Measurements from ENCODE around the gene SLC35F3. TPM values are rescaled to one million over a fixed set of nuclear protein-coding genes. Genes with fewer than 3 reads are reported as not detected.
"Not testable (repeated sequence)": the region's sequence is repeated elsewhere in the genome, so short reads cannot be mapped to it uniquely, and the experiment has no call there.

The SLC35F3 gene
- total and polyA plus RNA-seq, 4 donors = 3.5 to 13.5 (median 11.9) TPM

GRCh38 chr1:234199476-234200127 is 295.1 kb downstream of the SLC35F3 start:
- Histone ChIP-seq H3K4me3 (ENCODE audit: low read depth, low read length) (no peak overlapping the region), H3K9me3 (ENCODE audit: control insufficient read depth, insufficient read depth, low read length) (peaks cover 2% of the 10 kb centered on the region), H3K27me3 (ENCODE audit: control insufficient read depth, insufficient read depth, low read length) (no peaks in the 10 kb centered on the region), H3K36me3 (ENCODE audit: control insufficient read depth, insufficient read depth, low read length) (no peaks in the 10 kb centered on the region), H3K27ac (ENCODE audit: low read depth, low read length) (no peak overlapping the region), H3K4me1 (ENCODE audit: control insufficient read depth, insufficient read depth, low read length) (peaks cover 3% of the 10 kb centered on the region)
- DNase-seq (ENCODE audit: low read depth in 4 of 6, low spot score in 6 of 6) = no peak
- no CpG with 5 or more reads among the region's 2 CpGs for WGBS (ENCODE audit: insufficient coverage)

- no peak overlapping the region for H3K27ac ChIP-seq (ENCODE audit: low read depth, low read length)
- peak in 1 of 6 donors; percentile 38 for DNase-seq (ENCODE audit: low read depth in 4 of 6, low spot score in 6 of 6)
- H3K4me1 ChIP-seq (ENCODE audit: control insufficient read depth, insufficient read depth, low read length) = peaks cover 3% of the 10 kb centered on the region
- no peaks in the 10 kb centered on the region for H3K27me3 ChIP-seq (ENCODE audit: control insufficient read depth, insufficient read depth, low read length)
- H3K4me3 ChIP-seq (ENCODE audit: low read depth, low read length) = no peak overlapping the region
- whole genome bisulfite sequencing (ENCODE audit: insufficient coverage) = 100% methylated on average over 1 of the region's 4 CpGs
- no peaks in the 10 kb centered on the region for H3K36me3 ChIP-seq (ENCODE audit: control insufficient read depth, insufficient read depth, low read length)
- H3K9me3 ChIP-seq (ENCODE audit: control insufficient read depth, insufficient read depth, low read length) = peaks cover 2% of the 10 kb centered on the region
These were observed 296.1 kb downstream of the SLC35F3 start for GRCh38 chr1:234200566-234200965.

- Histone ChIP-seq H3K36me3 (ENCODE audit: control insufficient read depth, insufficient read depth, low read length) (no peaks in the 10 kb centered on the region), H3K27ac (ENCODE audit: low read depth, low read length) (no peak overlapping the region), H3K27me3 (ENCODE audit: control insufficient read depth, insufficient read depth, low read length) (no peaks in the 10 kb centered on the region), H3K9me3 (ENCODE audit: control insufficient read depth, insufficient read depth, low read length) (peaks cover 2% of the 10 kb centered on the region), H3K4me1 (ENCODE audit: control insufficient read depth, insufficient read depth, low read length) (peaks cover 3% of the 10 kb centered on the region), H3K4me3 (ENCODE audit: low read depth, low read length) (no peak overlapping the region)
- no peak for DNase-seq (ENCODE audit: low read depth in 4 of 6, low spot score in 6 of 6)
- no CpG with 5 or more reads among the region's 5 CpGs for WGBS (ENCODE audit: insufficient coverage)
These were observed 297.1 kb downstream of the SLC35F3 start for GRCh38 chr1:234201600-234201999.

- Histone ChIP-seq H3K27me3 (ENCODE audit: control insufficient read depth, insufficient read depth, low read length) (no peaks in the 10 kb centered on the region), H3K4me1 (ENCODE audit: control insufficient read depth, insufficient read depth, low read length) (peaks cover 3% of the 10 kb centered on the region), H3K27ac (ENCODE audit: low read depth, low read length) (no peak overlapping the region), H3K36me3 (ENCODE audit: control insufficient read depth, insufficient read depth, low read length) (no peaks in the 10 kb centered on the region), H3K9me3 (ENCODE audit: control insufficient read depth, insufficient read depth, low read length) (no peaks in the 10 kb centered on the region), H3K4me3 (ENCODE audit: low read depth, low read length) (no peak overlapping the region)
- DNase-seq (ENCODE audit: low read depth in 4 of 6, low spot score in 6 of 6) = no peak
- 60% methylated on average over 5 of the region's 7 CpGs for WGBS (ENCODE audit: insufficient coverage)
These were observed 301.5 kb downstream of the SLC35F3 start for GRCh38 chr1:234205966-234206365.

- no peaks in the 10 kb centered on the region for H3K36me3 ChIP-seq (ENCODE audit: control insufficient read depth, insufficient read depth, low read length)
- H3K4me3 ChIP-seq (ENCODE audit: low read depth, low read length) = no peak overlapping the region
- WGBS (ENCODE audit: insufficient coverage) = 80% methylated on average over 16 of the region's 18 CpGs
- no peaks in the 10 kb centered on the region for H3K27me3 ChIP-seq (ENCODE audit: control insufficient read depth, insufficient read depth, low read length)
- H3K4me1 ChIP-seq (ENCODE audit: control insufficient read depth, insufficient read depth, low read length) = peaks cover 3% of the 10 kb centered on the region
- H3K9me3 ChIP-seq (ENCODE audit: control insufficient read depth, insufficient read depth, low read length) = no peaks in the 10 kb centered on the region
- H3K27ac ChIP-seq (ENCODE audit: low read depth, low read length) = no peak overlapping the region
- no peak for DNase-seq (ENCODE audit: low read depth in 4 of 6, low spot score in 6 of 6)
These were observed 302.3 kb downstream of the SLC35F3 start for GRCh38 chr1:234206651-234207284.

- WGBS (ENCODE audit: insufficient coverage) = 100% methylated on average over 1 of the region's 3 CpGs
These were observed 303.9 kb downstream of the SLC35F3 start for GRCh38 chr1:234208351-234208750.

GRCh38 chr1:234208791-234209190 is 304.3 kb downstream of the SLC35F3 start:
- Histone ChIP-seq H3K4me3 (ENCODE audit: low read depth, low read length) (no peak overlapping the region), H3K36me3 (ENCODE audit: control insufficient read depth, insufficient read depth, low read length) (no peaks in the 10 kb centered on the region), H3K27me3 (ENCODE audit: control insufficient read depth, insufficient read depth, low read length) (peaks cover 6% of the 10 kb centered on the region), H3K9me3 (ENCODE audit: control insufficient read depth, insufficient read depth, low read length) (no peaks in the 10 kb centered on the region), H3K27ac (ENCODE audit: low read depth, low read length) (no peak overlapping the region), H3K4me1 (ENCODE audit: control insufficient read depth, insufficient read depth, low read length) (peaks cover 6% of the 10 kb centered on the region)
- WGBS (ENCODE audit: insufficient coverage) = no CpG with 5 or more reads among the region's 1 CpG
- DNase-seq (ENCODE audit: low read depth in 4 of 6, low spot score in 6 of 6) = no peak

More at GRCh38 chr1:234208351-234208750, 303.9 kb downstream of the SLC35F3 start:
- Histone ChIP-seq H3K9me3 (ENCODE audit: control insufficient read depth, insufficient read depth, low read length) (no peaks in the 10 kb centered on the region), H3K4me1 (ENCODE audit: control insufficient read depth, insufficient read depth, low read length) (peaks cover 2% of the 10 kb centered on the region), H3K4me3 (ENCODE audit: low read depth, low read length) (no peak overlapping the region), H3K36me3 (ENCODE audit: control insufficient read depth, insufficient read depth, low read length) (no peaks in the 10 kb centered on the region), H3K27me3 (ENCODE audit: control insufficient read depth, insufficient read depth, low read length) (peaks cover 3% of the 10 kb centered on the region), H3K27ac (ENCODE audit: low read depth, low read length) (no peak overlapping the region)
- no peak for DNase-seq (ENCODE audit: low read depth in 4 of 6, low spot score in 6 of 6)

GRCh38 chr1:234210429-234210828 is 306.0 kb downstream of the SLC35F3 start:
- H3K4me3 ChIP-seq (ENCODE audit: low read depth, low read length); H3K9me3 ChIP-seq (ENCODE audit: control insufficient read depth, insufficient read depth, low read length); H3K27ac ChIP-seq (ENCODE audit: low read depth, low read length); H3K36me3 ChIP-seq (ENCODE audit: control insufficient read depth, insufficient read depth, low read length); DNase-seq (ENCODE audit: low read depth in 4 of 6, low spot score in 6 of 6): not testable (repeated sequence)
- H3K27me3 ChIP-seq (ENCODE audit: control insufficient read depth, insufficient read depth, low read length) = peaks cover 13% of the 10 kb centered on the region
- 56% methylated on average over 1 of the region's 1 CpG for WGBS (ENCODE audit: insufficient coverage)
- peaks cover 21% of the 10 kb centered on the region for H3K4me1 ChIP-seq (ENCODE audit: control insufficient read depth, insufficient read depth, low read length)

GRCh38 chr1:234211855-234212254 is 307.4 kb downstream of the SLC35F3 start:
- not testable (repeated sequence) for H3K9me3 ChIP-seq (ENCODE audit: control insufficient read depth, insufficient read depth, low read length); H3K36me3 ChIP-seq (ENCODE audit: control insufficient read depth, insufficient read depth, low read length); DNase-seq (ENCODE audit: low read depth in 4 of 6, low spot score in 6 of 6); H3K27ac ChIP-seq (ENCODE audit: low read depth, low read length); H3K4me3 ChIP-seq (ENCODE audit: low read depth, low read length)
- peaks cover 16% of the 10 kb centered on the region for H3K27me3 ChIP-seq (ENCODE audit: control insufficient read depth, insufficient read depth, low read length)
- peaks cover 29% of the 10 kb centered on the region for H3K4me1 ChIP-seq (ENCODE audit: control insufficient read depth, insufficient read depth, low read length)
- 68% methylated on average over 2 of the region's 2 CpGs for WGBS (ENCODE audit: insufficient coverage)
